Fibroblast of lung (primary cell): ENCODE measurements around the gene SMDT1. TPM values are rescaled to one million over a fixed set of nuclear protein-coding genes. Genes with fewer than 3 reads are reported as not detected.

Source experiments
- DNase-seq, 2 donors: peaks; one replicate each; pipeline versions ENCODE4 v3.0.0 to v3.0.0-alpha.2; 2010; ENCODE audit warnings: low read depth in 2 of 2
- H2AFZ ChIP-seq: 2 replicates; pipeline ENCODE4 v1.5.1; 2012; ENCODE audit warnings: low read length, control low read depth, inconsistent platforms
- H3K27ac ChIP-seq: 2 replicates; pipeline ENCODE4 v1.5.1; 2011; ENCODE audit warnings: low read length, control low read depth; ENCODE audit not compliant: insufficient read depth
- H3K27me3 ChIP-seq: 2 replicates; pipeline ENCODE4 v1.5.1; 2011; ENCODE audit warnings: mild to moderate bottlenecking, low read length; ENCODE audit not compliant: control insufficient read depth, insufficient read depth
- H3K36me3 ChIP-seq: 2 replicates; pipeline ENCODE4 v1.5.1; 2011; ENCODE audit warnings: low read length; ENCODE audit not compliant: control insufficient read depth, insufficient read depth
- H3K4me1 ChIP-seq: 2 replicates; pipeline ENCODE4 v1.5.1; 2011; ENCODE audit warnings: low read length; ENCODE audit not compliant: control insufficient read depth, insufficient read depth; ENCODE audit errors: extremely low read depth
- H3K4me2 ChIP-seq: 2 replicates; pipeline ENCODE4 v1.5.1; 2011; ENCODE audit warnings: low read length, control low read depth; ENCODE audit not compliant: insufficient read depth; ENCODE audit errors: extremely low read depth
- H3K4me3 ChIP-seq, 4 experiments: fragments of 200-600 bp in 1 of 4; sonication (generic) in 1 of 4; replicated peaks in 1 of 4; 2 replicates each; pipeline ENCODE4 v1.5.1; 2011 to 2016; ENCODE audit warnings: low read length in 4 of 4, low read depth in 3 of 4, mild to moderate bottlenecking in 3 of 4, control low read depth in 2 of 4, inconsistent platforms in 1 of 4, mixed read lengths in 1 of 4; ENCODE audit not compliant: insufficient read depth in 1 of 4; ENCODE audit errors: control extremely low read depth in 1 of 4
- H3K79me2 ChIP-seq: 2 replicates; pipeline ENCODE4 v1.5.1; 2012; ENCODE audit warnings: mild to moderate bottlenecking, low read length, inconsistent platforms; ENCODE audit not compliant: control insufficient read depth, insufficient read depth
- H3K9ac ChIP-seq: 2 replicates; pipeline ENCODE4 v1.5.1; 2011; ENCODE audit warnings: mild to moderate bottlenecking, low read length, control low read depth; ENCODE audit not compliant: insufficient read depth
- H3K9me3 ChIP-seq: 2 replicates; pipeline ENCODE4 v1.5.1; 2012; ENCODE audit warnings: low read depth, low read length; ENCODE audit not compliant: control insufficient read depth, insufficient read depth
- H4K20me1 ChIP-seq: 2 replicates; pipeline ENCODE4 v1.5.1; 2011; ENCODE audit warnings: low read length; ENCODE audit not compliant: control insufficient read depth, insufficient read depth; ENCODE audit errors: extremely low read depth
- CTCF ChIP-seq, 2 donors: IDR thresholded peaks in 1 of 2; conservative IDR thresholded peaks in 1 of 2; 1 replicate in 1 of 2; 2 replicates in 1 of 2; pipeline ENCODE4 v1.5.1; 2011 to 2012; ENCODE audit warnings: low read length in 2 of 2, control low read depth in 1 of 2, inconsistent platforms in 1 of 2, low read depth in 1 of 2, mild to moderate bottlenecking in 1 of 2
- EZH2 ChIP-seq: IDR thresholded peaks from 2 replicates; pipeline ENCODE4 v1.5.1; 2012; ENCODE audit warnings: low read length, control low read depth, mild to moderate bottlenecking; ENCODE audit errors: missing control alignments
- polyA plus RNA-seq, 2 donors: library from polyadenylated mRNA; depleted of rRNA in 1 of 2; stranded (reverse) in 1 of 2; unstranded in 1 of 2; fragments of >200 nt; gene quantifications; 2 replicates each; pipeline ENCODE4 v1.2.1, GENCODE V29; 2011 to 2012; ENCODE audit warnings: missing spikeins in 1 of 2
- total RNA-seq: library from RNA; depleted of rRNA; stranded (reverse); fragments of >200 nt; gene quantifications from 2 replicates; pipeline ENCODE4 v1.2.1, GENCODE V29; 2014

SMDT1 gene
- total and polyA plus RNA-seq, 2 donors (not counting 1 experiment from before 2014, with no cell fraction given): 9.1 to 31.8 TPM

- H3K27me3 ChIP-seq: no peaks in the 10 kb centered on the region
- peaks cover 15% of the 10 kb centered on the region for H3K36me3 ChIP-seq
- peaks cover 3% of the 10 kb centered on the region for H3K79me2 ChIP-seq
- H3K27ac ChIP-seq: peak overlapping the region; percentile 92
- peaks cover 6% of the 10 kb centered on the region for H3K4me1 ChIP-seq
- peak overlapping the region; percentile 1 to 64 (median 40) for H3K4me3 ChIP-seq
- no peaks in the 10 kb centered on the region for H4K20me1 ChIP-seq
- H3K9ac ChIP-seq: peak overlapping the region; percentile 96
- TF ChIP-seq CTCF (conservative IDR thresholded peaks at IDR 0.05 in 1 of 2, IDR thresholded peaks at IDR 0.05 in 1 of 2; ENCODE audit: low read depth in 1 of 2, low read length in 2 of 2) (no peak), EZH2 (no peak)
- peak overlapping the region; percentile 78 for H3K4me2 ChIP-seq
- peak overlapping the region; percentile 47 for H2AFZ ChIP-seq
- peak in 1 of 2 donors; percentile 42 for DNase-seq
- no peaks in the 10 kb centered on the region for H3K9me3 ChIP-seq
Observed at GRCh38 chr22:42078469-42079318, 806 bp upstream of the SMDT1 start.

GRCh38 chr22:42080287-42080686 lies 787 bp downstream of the SMDT1 start:
- Histone ChIP-seq H3K27ac (peak overlapping the region; percentile 92), H3K9ac (peak overlapping the region; percentile 96), H3K36me3 (peaks cover 15% of the 10 kb centered on the region), H4K20me1 (no peaks in the 10 kb centered on the region), H3K4me1 (peaks cover 3% of the 10 kb centered on the region), H2AFZ (peak overlapping the region; percentile 87), H3K4me2 (peak overlapping the region; percentile 85), H3K9me3 (no peaks in the 10 kb centered on the region), H3K27me3 (no peaks in the 10 kb centered on the region), H3K79me2 (peaks cover 3% of the 10 kb centered on the region), H3K4me3 (peak overlapping the region; percentile 64 to 90 (median 82))
- DNase-seq: peak; percentile 49 to 51
- no peak for TF ChIP-seq CTCF (conservative IDR thresholded peaks at IDR 0.05 in 1 of 2, IDR thresholded peaks at IDR 0.05 in 1 of 2; ENCODE audit: low read depth in 1 of 2, low read length in 2 of 2)

GRCh38 chr22:42083119-42083518 lies 3.6 kb downstream of the SMDT1 start:
- no peak overlapping the region for H3K4me3 ChIP-seq
- H2AFZ ChIP-seq: no peak overlapping the region
- H3K9me3 ChIP-seq: no peaks in the 10 kb centered on the region
- H3K9ac ChIP-seq: no peak overlapping the region
- no peak overlapping the region for H3K27ac ChIP-seq
- H3K4me2 ChIP-seq: no peak overlapping the region
- peaks cover 12% of the 10 kb centered on the region for H3K36me3 ChIP-seq
- DNase-seq: no peak
- no peaks in the 10 kb centered on the region for H4K20me1 ChIP-seq
- H3K4me1 ChIP-seq: peaks cover 3% of the 10 kb centered on the region
- H3K27me3 ChIP-seq: no peaks in the 10 kb centered on the region
- peaks cover 9% of the 10 kb centered on the region for H3K79me2 ChIP-seq
- TF ChIP-seq EZH2 (no peak), CTCF (conservative IDR thresholded peaks at IDR 0.05 in 1 of 2, IDR thresholded peaks at IDR 0.05 in 1 of 2; ENCODE audit: low read depth in 1 of 2, low read length in 2 of 2) (no peak)
